ENCODE data around the gene PAX2. TPM values are rescaled to one million over a fixed set of nuclear protein-coding genes. Genes with fewer than 3 reads are reported as not detected.

The PAX2 gene
- total RNA-seq: not detected in 2 replicates

DNA sequence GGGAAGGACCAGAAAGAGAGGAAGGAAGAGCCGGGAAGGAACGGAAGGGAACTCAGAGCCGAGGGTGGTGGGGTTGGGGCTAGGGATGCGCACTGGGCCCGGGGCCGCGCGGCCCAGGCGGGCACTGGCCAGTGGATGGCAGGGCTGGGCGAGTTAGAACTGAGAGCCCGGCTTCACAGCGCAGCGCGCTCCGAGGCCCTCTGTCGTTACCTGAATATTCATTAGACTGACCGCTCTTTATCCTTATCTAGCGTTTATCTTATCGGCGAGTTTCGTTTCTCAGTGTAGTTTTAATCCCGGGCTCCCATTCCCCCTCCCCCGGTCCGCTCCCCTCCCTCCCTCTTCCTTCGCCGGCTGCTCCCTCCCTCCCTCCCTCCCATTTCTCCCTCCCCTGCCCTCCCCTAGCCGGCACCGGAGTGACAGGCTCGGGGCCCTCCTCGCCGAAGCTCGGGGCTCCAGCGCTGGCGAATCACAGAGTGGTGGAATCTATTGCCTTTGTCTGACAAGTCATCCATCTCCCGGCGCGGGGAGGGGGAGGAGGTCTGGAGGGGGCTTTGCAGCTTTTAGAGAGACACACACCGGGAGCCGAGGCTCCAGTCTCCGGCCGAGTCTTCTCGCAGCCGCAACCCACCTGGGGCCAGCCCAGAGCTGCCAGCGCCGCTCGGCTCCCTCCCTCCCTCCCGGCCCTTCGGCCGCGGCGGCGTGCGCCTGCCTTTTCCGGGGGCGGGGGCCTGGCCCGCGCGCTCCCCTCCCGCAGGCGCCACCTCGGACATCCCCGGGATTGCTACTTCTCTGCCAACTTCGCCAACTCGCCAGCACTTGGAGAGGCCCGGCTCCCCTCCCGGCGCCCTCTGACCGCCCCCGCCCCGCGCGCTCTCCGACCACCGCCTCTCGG lies at the start of gene PAX2:
TSS of gene PAX2 (plus strand) at position 596 of the 895 bp plus-strand sequence. CDS start 679 bp downstream, outside the sequence.

Other genes with a start within 250 kb of the PAX2 start
- 2.2 and 4.1 TPM in 2 replicates for gene SEC31B, start 225.7 kb upstream of the PAX2 start, total RNA-seq
- gene NDUFB8, start 215.7 kb upstream of the PAX2 start, total RNA-seq: 120 and 157 TPM in 2 replicates
- 12.7 and 18.2 TPM in 2 replicates for gene HIF1AN, start 209.6 kb upstream of the PAX2 start, total RNA-seq
- gene SLF2, start 167.4 kb downstream of the PAX2 start, total RNA-seq: 36.9 and 37.5 TPM in 2 replicates
- 1.0 and 2.3 TPM in 2 replicates for gene SEMA4G, start 223.9 kb downstream of the PAX2 start, total RNA-seq
- 64.7 and 71.1 TPM in 2 replicates for gene MRPL43, start 241.9 kb downstream of the PAX2 start, total RNA-seq
- 2.9 and 3.6 TPM in 2 replicates for gene TWNK, start 242.0 kb downstream of the PAX2 start, total RNA-seq

All from smooth muscle cell of trachea (primary cell).